Stimulated activated effector memory CD8-positive, alpha-beta T cell treated with anti-CD3 and anti-CD28 coated beads, Interleukin-12 subunit alpha, Interleukin-12 subunit beta, amount 100 ng/mL, for 72 hours (primary cell): ENCODE data around the gene ECM1.
A peak's percentile ranks its signal among the peaks of the same experiment; 100 is the strongest.

Source experiments
- ATAC-seq: fragments of 150-1000 bp; cut with Tn5 transposase; 2 replicates; pipeline ENCODE4 v1.10.0; 2021
- DNase-seq, 2 donors: peaks; one replicate each; pipeline ENCODE4 v3.0.0; 2021 to 2022; ENCODE audit warnings: low spot score in 2 of 2
- H3K27ac Mint-ChIP-seq: one replicate; pipeline ENCODE4 v1.8.0; 2022; ENCODE audit warnings: mild to moderate bottlenecking, mixed read lengths
- H3K36me3 Mint-ChIP-seq: one replicate; pipeline ENCODE4 v1.8.0; 2022; ENCODE audit warnings: mild to moderate bottlenecking, mixed read lengths
- H3K4me1 Mint-ChIP-seq: one replicate; pipeline ENCODE4 v1.8.0; 2022; ENCODE audit warnings: mixed read lengths
- H3K4me3 Mint-ChIP-seq: one replicate; pipeline ENCODE4 v1.8.0; 2022; ENCODE audit warnings: mild to moderate bottlenecking, mixed read lengths
- H3K9me3 Mint-ChIP-seq: one replicate; pipeline ENCODE4 v1.8.0; 2022; ENCODE audit warnings: mixed read lengths

The ECM1 gene

DNA sequence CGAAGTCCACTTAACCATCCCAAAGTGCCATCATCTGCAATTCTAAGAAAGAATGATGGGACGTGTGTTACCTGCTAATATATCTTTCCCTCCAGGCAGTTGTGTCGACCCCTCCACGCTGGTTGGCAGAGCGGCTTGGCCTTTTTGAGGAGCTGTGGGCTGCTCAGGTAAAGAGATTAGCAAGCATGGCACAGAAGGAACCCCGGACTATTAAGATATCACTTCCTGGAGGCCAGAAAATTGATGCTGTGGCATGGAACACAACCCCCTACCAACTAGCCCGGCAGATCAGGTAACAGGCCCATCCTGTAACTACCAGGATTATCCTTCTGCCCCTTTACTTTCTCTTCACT, 20.2 kb upstream of the ECM1 start:
- peak overlapping the region; percentile 91 for H3K27ac Mint-ChIP-seq
- H3K36me3 Mint-ChIP-seq, result peaks cover 45% of the 10 kb centered on the region
- H3K4me1 Mint-ChIP-seq, result peaks cover 27% of the 10 kb centered on the region
- H3K4me3 Mint-ChIP-seq, result peak overlapping the region; percentile 95
- H3K9me3 Mint-ChIP-seq, result no peaks in the 10 kb centered on the region
- ATAC-seq (no peak), DNase-seq (no peak)

DNA sequence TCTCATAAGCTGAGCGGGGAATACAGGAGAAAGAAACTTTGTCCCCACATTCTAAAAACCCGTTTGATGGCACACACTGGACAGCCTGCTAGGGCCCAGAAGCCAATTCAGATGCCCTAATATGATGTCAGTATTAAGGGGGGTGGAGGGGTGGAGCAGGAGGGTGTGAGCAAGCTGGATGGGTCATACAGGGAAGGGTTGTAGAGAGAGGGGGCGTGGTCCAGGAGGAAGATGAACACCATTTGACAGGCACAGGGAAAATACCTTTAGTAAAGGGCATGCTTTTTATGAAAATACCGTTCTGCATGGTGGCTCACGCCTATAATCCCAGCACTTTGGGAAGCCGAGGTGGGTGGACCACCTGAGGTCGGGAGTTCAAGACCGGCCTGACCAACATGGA, 14.7 kb upstream of the ECM1 start:
- H3K4me3 Mint-ChIP-seq, result no peak overlapping the region
- H3K27ac Mint-ChIP-seq, result no peak overlapping the region
- ATAC-seq (no peak), DNase-seq (no peak)
- H3K36me3 Mint-ChIP-seq, result peaks cover 92% of the 10 kb centered on the region
- no peaks in the 10 kb centered on the region for H3K9me3 Mint-ChIP-seq
- H3K4me1 Mint-ChIP-seq, result peaks cover 13% of the 10 kb centered on the region

DNA sequence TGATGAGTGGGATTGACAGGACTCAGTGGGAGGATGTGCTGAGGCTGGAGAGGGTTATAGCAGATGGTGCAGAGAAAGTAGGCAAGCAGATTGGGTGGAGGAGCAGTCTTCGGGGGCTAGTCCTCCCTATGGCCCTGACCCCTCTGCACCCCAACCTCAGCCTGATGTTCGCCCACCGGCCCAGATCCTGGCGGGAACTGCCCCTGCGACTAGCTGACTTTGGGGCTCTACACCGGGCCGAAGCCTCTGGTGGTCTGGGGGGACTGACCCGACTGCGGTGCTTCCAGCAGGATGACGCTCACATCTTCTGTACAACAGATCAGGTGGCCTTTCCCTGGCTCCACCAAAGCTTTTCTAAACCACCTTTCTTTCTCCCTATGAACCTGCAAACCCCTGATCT, 9.6 kb upstream of the ECM1 start:
- H3K4me1 Mint-ChIP-seq, result no peaks in the 10 kb centered on the region
- ATAC-seq, result no peak
- H3K36me3 Mint-ChIP-seq, result peaks cover 99% of the 10 kb centered on the region
- DNase-seq, result no peak
- peak overlapping the region; percentile 9 for H3K27ac Mint-ChIP-seq
- no peak overlapping the region for H3K4me3 Mint-ChIP-seq
- H3K9me3 Mint-ChIP-seq, result no peaks in the 10 kb centered on the region

DNA sequence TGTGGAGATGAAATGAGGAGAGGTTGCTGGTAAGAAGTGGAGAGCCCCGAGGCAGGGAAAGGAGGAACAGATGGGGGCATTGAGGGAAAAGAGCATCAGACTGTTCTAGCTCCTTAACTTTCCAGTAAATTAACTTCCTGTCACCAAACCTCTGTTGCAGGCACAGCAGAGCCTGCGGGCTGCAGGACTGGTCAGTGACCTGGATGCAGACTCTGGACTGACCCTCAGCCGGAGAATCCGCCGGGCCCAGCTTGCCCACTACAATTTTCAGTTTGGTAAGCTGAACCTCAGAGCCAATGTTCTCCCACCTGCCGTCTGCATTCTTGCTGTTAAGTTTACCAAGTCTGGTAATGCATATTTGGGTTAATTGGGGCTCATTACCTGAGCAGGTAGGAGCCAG, 2.5 kb upstream of the ECM1 start:
- Mint-ChIP-seq H3K4me1 (peaks cover 8% of the 10 kb centered on the region), H3K4me3 (no peak overlapping the region), H3K9me3 (no peaks in the 10 kb centered on the region), H3K36me3 (peaks cover 64% of the 10 kb centered on the region), H3K27ac (peak overlapping the region; percentile 68)
- ATAC-seq, result no peak
- DNase-seq, result no peak

DNA sequence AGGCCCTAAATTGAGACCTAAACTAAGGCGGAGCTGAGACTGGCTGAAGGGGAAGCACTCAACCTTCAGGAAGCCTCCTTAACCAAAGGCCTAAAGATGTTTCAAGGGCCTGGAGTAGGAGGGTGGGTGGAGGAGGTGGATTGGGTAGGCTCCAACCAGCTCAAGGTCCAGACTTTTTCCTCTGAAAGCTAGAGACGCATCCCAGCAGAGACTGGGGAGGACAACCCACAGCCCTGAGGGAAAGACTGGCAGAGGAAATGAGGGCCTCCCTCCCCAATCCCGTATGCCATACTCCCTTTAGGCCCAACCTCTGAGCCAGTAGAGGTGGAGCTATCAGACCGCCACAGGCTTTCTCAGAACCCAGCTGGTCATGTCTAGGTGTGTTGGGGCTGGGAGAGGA, 1.1 kb downstream of the ECM1 start:
- no peak for ATAC-seq
- Mint-ChIP-seq H3K36me3 (peaks cover 28% of the 10 kb centered on the region), H3K4me1 (peaks cover 13% of the 10 kb centered on the region), H3K4me3 (no peak overlapping the region), H3K27ac (peak overlapping the region; percentile 86), H3K9me3 (no peaks in the 10 kb centered on the region)
- no peak for DNase-seq

DNA sequence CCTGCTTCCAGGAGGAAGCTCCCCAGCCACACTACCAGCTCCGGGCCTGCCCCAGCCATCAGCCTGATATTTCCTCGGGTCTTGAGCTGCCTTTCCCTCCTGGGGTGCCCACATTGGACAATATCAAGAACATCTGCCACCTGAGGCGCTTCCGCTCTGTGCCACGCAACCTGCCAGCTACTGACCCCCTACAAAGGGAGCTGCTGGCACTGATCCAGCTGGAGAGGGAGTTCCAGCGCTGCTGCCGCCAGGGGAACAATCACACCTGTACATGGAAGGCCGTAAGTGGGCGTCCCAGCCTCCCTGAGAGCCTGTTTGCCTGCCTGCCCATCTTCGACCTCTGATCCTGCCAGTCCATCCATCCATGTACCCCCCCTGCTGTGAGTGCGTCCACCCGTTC, 3.6 kb downstream of the ECM1 start:
- no peaks in the 10 kb centered on the region for H3K9me3 Mint-ChIP-seq
- peaks cover 9% of the 10 kb centered on the region for H3K36me3 Mint-ChIP-seq
- peaks cover 33% of the 10 kb centered on the region for H3K4me1 Mint-ChIP-seq
- no peak overlapping the region for H3K4me3 Mint-ChIP-seq
- H3K27ac Mint-ChIP-seq, result no peak overlapping the region
- DNase-seq, result no peak
- no peak for ATAC-seq

DNA sequence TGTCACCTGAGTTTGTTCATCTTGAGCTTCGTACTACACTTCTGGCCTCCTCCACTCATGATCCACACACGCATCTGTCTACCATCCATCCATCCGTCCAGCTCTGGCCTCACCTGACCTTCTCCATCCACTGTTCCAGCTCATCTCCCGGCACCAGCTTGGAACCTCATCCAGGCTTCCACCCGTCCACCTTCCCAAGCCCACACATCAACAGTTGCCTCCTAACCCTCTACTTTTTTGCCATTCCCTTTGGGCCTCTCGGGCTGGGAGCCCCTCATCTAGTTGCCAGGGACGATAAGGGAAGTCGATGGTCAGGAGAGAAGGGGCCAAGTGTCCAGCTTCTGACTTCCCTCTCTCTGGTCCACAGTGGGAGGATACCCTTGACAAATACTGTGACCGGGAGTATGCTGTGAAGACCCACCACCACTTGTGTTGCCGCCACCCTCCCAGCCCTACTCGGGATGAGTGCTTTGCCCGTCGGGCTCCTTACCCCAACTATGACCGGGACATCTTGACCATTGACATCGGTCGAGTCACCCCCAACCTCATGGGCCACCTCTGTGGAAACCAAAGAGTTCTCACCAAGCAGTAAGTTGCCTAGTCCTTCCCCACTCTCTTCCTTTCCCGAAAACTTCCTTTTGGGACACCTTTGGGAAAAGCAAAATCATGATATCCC, 4.2 kb downstream of the ECM1 start:
- H3K9me3 Mint-ChIP-seq, result no peaks in the 10 kb centered on the region
- peaks cover 35% of the 10 kb centered on the region for H3K4me1 Mint-ChIP-seq
- H3K4me3 Mint-ChIP-seq, result no peak overlapping the region
- peaks cover 6% of the 10 kb centered on the region for H3K36me3 Mint-ChIP-seq
- DNase-seq, result no peak
- no peak overlapping the region for H3K27ac Mint-ChIP-seq
- no peak for ATAC-seq

DNA sequence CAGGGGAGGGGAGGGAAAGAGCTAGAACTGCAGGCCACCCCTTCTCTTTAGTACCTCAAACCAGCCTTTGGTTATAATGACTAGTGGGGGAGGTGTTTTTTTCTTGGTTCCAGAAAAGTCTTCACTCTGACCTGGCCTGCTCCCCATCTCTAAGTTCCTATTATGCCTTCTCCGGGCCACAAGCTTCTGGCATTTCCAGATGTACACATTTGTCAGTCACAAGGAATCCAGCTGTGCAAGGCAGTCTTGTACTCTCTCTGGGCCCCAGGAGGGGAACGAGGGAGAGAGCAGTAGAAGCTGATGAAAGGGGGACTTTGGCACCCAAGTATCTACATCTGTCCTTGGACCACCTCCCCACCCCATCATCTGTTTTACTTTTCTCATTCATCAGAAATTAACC, 4.9 kb downstream of the ECM1 start:
- Mint-ChIP-seq H3K9me3 (no peaks in the 10 kb centered on the region), H3K4me3 (no peak overlapping the region), H3K36me3 (peaks cover 6% of the 10 kb centered on the region)

DNA sequence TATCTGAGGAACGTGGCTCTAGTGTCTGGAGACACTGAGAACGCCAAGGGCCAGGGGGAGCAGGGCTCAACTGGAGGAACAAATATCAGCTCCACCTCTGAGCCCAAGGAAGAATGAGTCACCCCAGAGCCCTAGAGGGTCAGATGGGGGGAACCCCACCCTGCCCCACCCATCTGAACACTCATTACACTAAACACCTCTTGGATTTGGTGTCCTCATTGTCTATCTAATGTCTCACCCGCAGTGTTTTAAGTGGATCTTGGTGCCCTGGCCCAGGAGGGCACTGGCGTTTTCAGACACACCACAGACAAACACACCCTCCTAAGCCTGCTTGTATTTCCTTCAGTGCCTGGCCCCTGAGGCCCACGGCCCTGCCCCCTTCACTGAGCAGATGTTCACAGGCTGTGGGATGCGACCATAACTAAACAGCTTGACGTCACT, 5.5 kb downstream of the ECM1 start:
- DNase-seq, result no peak
- Mint-ChIP-seq H3K4me1 (peaks cover 35% of the 10 kb centered on the region), H3K9me3 (no peaks in the 10 kb centered on the region), H3K27ac (peak overlapping the region; percentile 54), H3K36me3 (peaks cover 6% of the 10 kb centered on the region), H3K4me3 (no peak overlapping the region)
- ATAC-seq, result no peak

More for the DNA sequence above, 4.9 kb downstream of the ECM1 start:
- peaks cover 35% of the 10 kb centered on the region for H3K4me1 Mint-ChIP-seq
- ATAC-seq (no peak), DNase-seq (no peak)
- H3K27ac Mint-ChIP-seq, result peak overlapping the region; percentile 54

DNA sequence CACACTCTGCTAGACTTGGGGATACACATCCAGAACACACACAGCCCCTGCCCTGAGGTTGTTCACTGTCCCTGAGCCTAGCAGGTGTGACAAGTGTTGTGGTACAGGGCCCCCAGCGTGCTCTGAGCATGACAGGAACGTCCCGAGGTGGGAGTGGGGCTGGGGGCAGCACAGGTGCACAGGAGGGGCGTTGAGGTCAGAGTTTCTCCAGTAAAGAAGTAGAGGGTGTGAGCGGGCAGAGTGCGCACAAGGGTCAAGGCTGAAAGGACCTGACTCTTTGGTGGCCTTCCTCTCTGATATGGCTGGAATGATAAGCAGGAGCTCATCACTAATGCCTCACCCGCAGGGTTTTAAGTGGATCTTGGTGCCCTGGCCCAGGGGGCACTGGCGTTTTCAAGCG, 6.4 kb downstream of the ECM1 start:
- ATAC-seq, result no peak
- Mint-ChIP-seq H3K4me3 (peak overlapping the region; percentile 87), H3K27ac (peak overlapping the region; percentile 74), H3K9me3 (no peaks in the 10 kb centered on the region), H3K4me1 (peaks cover 35% of the 10 kb centered on the region), H3K36me3 (peaks cover 6% of the 10 kb centered on the region)
- DNase-seq, result no peak

DNA sequence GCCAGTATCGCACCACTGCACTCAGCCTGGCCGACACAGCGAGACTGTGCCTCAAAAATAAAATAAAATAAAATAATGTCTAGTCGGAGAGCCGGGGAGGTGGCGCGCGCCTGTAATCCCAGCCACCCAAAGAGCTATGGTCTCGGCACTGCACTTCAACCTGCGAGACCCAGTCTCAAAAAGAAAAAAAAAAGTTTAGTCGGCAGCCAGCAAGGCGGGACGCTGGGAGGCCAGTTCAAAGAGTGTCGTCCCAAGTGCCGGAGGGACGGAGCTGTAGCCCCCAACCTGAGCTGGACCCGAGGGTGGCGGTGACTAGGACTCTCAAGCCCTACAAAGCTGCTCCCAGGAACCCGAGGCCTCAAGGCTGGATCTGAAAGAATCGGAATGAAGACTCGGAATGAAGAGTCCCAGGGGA, 7.0 kb downstream of the ECM1 start:
- Mint-ChIP-seq H3K4me3 (peak overlapping the region; percentile 87), H3K36me3 (peaks cover 6% of the 10 kb centered on the region), H3K9me3 (no peaks in the 10 kb centered on the region), H3K27ac (peak overlapping the region; percentile 74), H3K4me1 (peaks cover 32% of the 10 kb centered on the region)
- DNase-seq, result no peak
- no peak for ATAC-seq

DNA sequence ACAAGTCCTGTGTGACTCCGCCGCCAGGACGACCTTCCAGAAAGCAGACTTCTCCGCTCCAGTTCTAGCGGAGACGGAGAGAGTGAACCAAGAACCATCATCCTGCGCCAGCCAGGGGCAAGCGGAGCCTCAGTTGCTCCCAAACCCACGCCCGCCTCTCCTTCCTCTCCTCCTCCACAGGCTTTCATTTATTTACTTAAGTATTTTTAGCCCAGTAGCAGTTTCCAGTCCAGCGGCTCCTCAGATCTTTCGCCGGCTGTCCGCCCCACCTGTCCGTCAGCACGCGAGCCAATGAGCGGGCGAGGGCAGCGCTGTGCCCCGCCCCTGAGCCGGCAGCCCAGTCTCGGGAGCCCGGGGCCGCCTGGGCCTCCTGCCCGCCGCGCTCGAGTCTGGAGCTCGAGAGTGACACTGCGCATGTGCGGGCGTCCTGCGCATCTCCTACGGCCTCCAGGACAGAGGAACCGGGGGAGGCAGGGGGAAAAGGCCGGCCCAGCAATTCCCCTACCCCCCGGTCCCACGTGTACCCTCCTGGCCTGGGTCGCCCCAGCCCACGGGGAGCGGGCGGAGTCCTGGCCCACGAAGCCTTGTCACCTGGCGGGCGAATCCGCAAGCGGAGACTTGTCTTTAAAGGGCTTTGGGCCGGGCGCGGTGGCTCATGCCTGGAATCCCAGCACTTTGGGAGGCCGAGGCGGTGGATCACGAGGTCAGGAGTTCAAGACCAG, 7.6 kb downstream of the ECM1 start, which contains the start of gene FALEC:
FALEC (plus strand) TSS at position 425 of the 722 bp plus-strand sequence.
- Mint-ChIP-seq H3K36me3 (peaks cover 6% of the 10 kb centered on the region), H3K4me3 (peak within 1 kb of the TSS; percentile 87), H3K9me3 (no peaks in the 10 kb centered on the region), H3K4me1 (peaks cover 27% of the 10 kb centered on the region), H3K27ac (peak within 1 kb of the TSS; percentile 74)
- ATAC-seq (peak; percentile 99), DNase-seq (peak; percentile 88 to 96)

DNA sequence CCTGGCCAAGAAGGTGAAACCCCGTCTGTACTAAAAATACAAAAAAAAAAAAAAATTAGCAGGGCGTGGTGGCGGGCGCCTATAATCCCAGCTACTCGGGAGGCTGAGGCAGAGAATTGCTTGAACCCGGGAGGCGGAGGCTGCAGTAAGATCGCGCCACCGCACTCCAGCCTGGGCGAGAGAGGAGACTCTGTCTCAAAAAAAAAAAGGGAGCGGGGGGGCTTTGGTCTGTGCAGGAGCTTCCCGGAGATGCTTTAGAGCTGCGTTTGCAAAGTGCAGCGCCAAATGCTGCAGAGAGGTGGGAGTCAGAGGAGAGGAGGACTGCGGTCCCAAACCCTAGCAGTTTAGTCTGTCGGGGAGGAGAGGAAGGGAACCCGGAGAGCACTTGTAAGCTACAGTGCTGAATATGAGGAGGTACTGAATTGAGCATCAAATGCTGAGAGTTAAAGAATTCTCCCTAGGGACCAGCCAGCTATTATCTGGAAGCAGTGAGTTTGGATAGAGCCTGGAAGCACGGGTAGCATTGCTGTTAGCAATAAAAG, 8.2 kb downstream of the ECM1 start:
- H3K36me3 Mint-ChIP-seq, result peaks cover 6% of the 10 kb centered on the region
- H3K4me1 Mint-ChIP-seq, result peaks cover 22% of the 10 kb centered on the region
- H3K9me3 Mint-ChIP-seq, result no peaks in the 10 kb centered on the region
- peak overlapping the region; percentile 87 for H3K4me3 Mint-ChIP-seq
- peak overlapping the region; percentile 74 for H3K27ac Mint-ChIP-seq
- DNase-seq (no peak), ATAC-seq (peak; percentile 20)

DNA sequence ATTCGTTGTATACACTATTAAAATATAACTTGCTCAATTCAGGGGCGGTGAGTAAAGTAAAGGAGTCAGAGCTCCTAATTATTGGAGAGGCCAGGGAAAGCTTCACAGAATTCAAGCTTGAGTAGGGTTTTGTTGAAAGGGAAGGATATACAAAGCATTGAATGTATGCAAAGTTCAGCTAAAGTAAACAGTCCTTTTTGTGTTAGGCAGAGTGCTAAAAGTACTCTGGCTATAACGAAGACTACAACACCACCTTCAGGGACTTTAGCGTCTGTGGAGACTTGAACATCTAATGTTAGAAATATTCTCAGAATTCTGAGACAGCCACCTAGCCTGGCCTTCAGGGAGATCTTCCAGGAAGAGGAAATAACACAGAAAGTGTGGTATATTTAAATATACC, 8.7 kb downstream of the ECM1 start:
- peak overlapping the region; percentile 87 for H3K4me3 Mint-ChIP-seq
- peaks cover 6% of the 10 kb centered on the region for H3K36me3 Mint-ChIP-seq
- no peak for ATAC-seq
- H3K4me1 Mint-ChIP-seq, result peaks cover 22% of the 10 kb centered on the region
- no peaks in the 10 kb centered on the region for H3K9me3 Mint-ChIP-seq
- no peak overlapping the region for H3K27ac Mint-ChIP-seq
- no peak for DNase-seq

DNA sequence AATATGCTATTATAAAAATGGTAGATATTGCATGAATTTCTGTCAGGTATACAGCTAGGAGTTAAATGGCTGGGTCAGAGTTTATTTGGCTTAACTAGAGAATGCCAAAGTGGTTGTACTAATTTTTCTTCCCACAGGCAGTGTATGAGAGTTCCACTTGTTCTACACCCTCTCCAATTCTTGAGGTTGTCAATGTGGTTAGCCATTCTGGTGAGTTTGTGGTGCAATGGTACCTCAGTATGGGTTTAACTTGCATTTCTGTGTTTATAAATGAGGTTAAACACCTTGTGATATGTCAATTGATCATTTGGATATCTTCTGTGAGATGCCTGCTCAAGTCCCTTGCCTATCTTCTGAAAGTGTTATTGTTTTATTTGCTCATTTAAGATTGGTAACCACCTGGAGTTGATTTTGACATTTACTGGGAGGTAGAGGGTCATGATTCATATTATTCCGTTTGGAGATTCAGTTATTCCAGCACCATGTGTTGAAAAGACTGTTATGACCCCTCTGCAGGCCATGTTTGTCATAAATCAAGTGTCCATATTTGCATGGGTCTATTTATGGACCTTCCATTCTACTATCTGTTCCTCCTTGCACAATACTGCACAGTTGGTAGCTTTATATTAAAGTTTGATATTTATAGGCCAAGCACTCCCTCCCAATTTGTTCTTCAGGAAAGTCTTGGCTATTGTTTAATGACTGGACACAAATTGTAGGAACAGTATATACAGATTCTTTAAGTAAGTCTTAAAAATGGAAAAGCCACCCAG, 13.5 kb downstream of the ECM1 start:
- H3K4me3 Mint-ChIP-seq, result no peak overlapping the region

More for the DNA sequence above, 13.5 kb downstream of the ECM1 start:
- H3K9me3 Mint-ChIP-seq, result no peaks in the 10 kb centered on the region
- no peak overlapping the region for H3K27ac Mint-ChIP-seq
- no peaks in the 10 kb centered on the region for H3K36me3 Mint-ChIP-seq
- peaks cover 4% of the 10 kb centered on the region for H3K4me1 Mint-ChIP-seq
- DNase-seq (no peak), ATAC-seq (no peak)
